ENCODE results near the gene EIF2D. TPM values are rescaled to one million over a fixed set of nuclear protein-coding genes. Genes with fewer than 3 reads are reported as not detected.

Gene EIF2D
- polyA plus RNA-seq, 3 donors: 16.4 to 31.6 (median 16.8) TPM

GRCh38 chr1:206606867-206607266 lies 5.4 kb downstream of the EIF2D start:
- no peaks in the 10 kb centered on the region for H3K27me3 Mint-ChIP-seq (ENCODE audit: low read depth in 3 of 3)
- no peak overlapping the region for H3K4me2 ChIP-seq (replicated peaks; ENCODE audit: extremely low read depth, low read length, poor library complexity, severe bottlenecking)
- TF ChIP-seq CTCF (IDR thresholded peaks at IDR 0.05): peak; percentile 7
- no peak overlapping the region for H3K27ac Mint-ChIP-seq
- H3K27me3 ChIP-seq (ENCODE audit: control insufficient read depth in 2 of 2, insufficient read depth in 2 of 2, low read length in 2 of 2): no peaks in the 10 kb centered on the region
- H3K4me3 ChIP-seq (replicated peaks in 1 of 3; ENCODE audit: low read depth in 2 of 3, low read length in 3 of 3): no peak overlapping the region
- no CpG with 5 or more reads among the region's 3 CpGs for WGBS (ENCODE audit: insufficient coverage)
- H3K4me3 Mint-ChIP-seq: no peak overlapping the region
- no peak for DNase-seq
- H3K36me3 ChIP-seq (replicated peaks in 1 of 2; ENCODE audit: control insufficient read depth in 1 of 2, insufficient read depth in 2 of 2, low read length in 2 of 2): peaks cover 38 to 67% of the 10 kb centered on the region in 2 donors
- H3K27ac ChIP-seq (ENCODE audit: low read depth in 1 of 2, low read length in 2 of 2): no peak overlapping the region
- H3K4me1 ChIP-seq (ENCODE audit: control insufficient read depth in 1 of 2, insufficient read depth in 2 of 2, low read length in 2 of 2): peaks cover 6 to 7% of the 10 kb centered on the region in 2 donors
- peaks cover 7% of the 10 kb centered on the region for H3K4me1 Mint-ChIP-seq
- H3K79me2 ChIP-seq (ENCODE audit: insufficient read depth, low read length): no peaks in the 10 kb centered on the region
- no peaks in the 10 kb centered on the region for H3K9me3 ChIP-seq (replicated peaks in 1 of 2; ENCODE audit: control insufficient read depth in 1 of 2, insufficient read depth in 1 of 2, low read length in 2 of 2)
- no peaks in the 10 kb centered on the region for H4K20me1 ChIP-seq (ENCODE audit: insufficient read depth, low read length)
- no peak overlapping the region for H2AFZ ChIP-seq (ENCODE audit: insufficient read depth, low read depth, low read length, poor library complexity, severe bottlenecking)
- peaks cover 55 to 64% of the 10 kb centered on the region in 2 donors for H3K36me3 Mint-ChIP-seq
- intact Hi-C loops (cut with micrococcal nuclease): no loop called here
- peaks cover 0 to 3% (median 0%) of the 10 kb centered on the region in 7 donors for H3K9me3 Mint-ChIP-seq
- no peak overlapping the region for H3K9ac ChIP-seq (ENCODE audit: insufficient read depth, low read length, poor library complexity, severe bottlenecking)

GRCh38 chr1:206604861-206605260 lies 7.4 kb downstream of the EIF2D start:
- H3K4me2 ChIP-seq (replicated peaks; ENCODE audit: extremely low read depth, low read length, poor library complexity, severe bottlenecking): no peak overlapping the region
- H3K27me3 ChIP-seq (ENCODE audit: control insufficient read depth in 2 of 2, insufficient read depth in 2 of 2, low read length in 2 of 2): no peaks in the 10 kb centered on the region
- Mint-ChIP-seq H3K4me3 (no peak overlapping the region), H3K36me3 (peaks cover 66 to 71% of the 10 kb centered on the region in 2 donors), H3K4me1 (no peaks in the 10 kb centered on the region), H3K27me3 (ENCODE audit: low read depth in 3 of 3) (no peaks in the 10 kb centered on the region), H3K27ac (peak overlapping the region in 2 of 7 donors; percentile 19 to 49), H3K9me3 (no peaks in the 10 kb centered on the region)
- H2AFZ ChIP-seq (ENCODE audit: insufficient read depth, low read depth, low read length, poor library complexity, severe bottlenecking): no peak overlapping the region
- no CpG with 5 or more reads among the region's 5 CpGs for WGBS (ENCODE audit: insufficient coverage)
- H3K79me2 ChIP-seq (ENCODE audit: insufficient read depth, low read length): no peaks in the 10 kb centered on the region
- no peak overlapping the region for H3K27ac ChIP-seq (ENCODE audit: low read depth in 1 of 2, low read length in 2 of 2)
- no peak overlapping the region for H3K4me3 ChIP-seq (replicated peaks in 1 of 3; ENCODE audit: low read depth in 2 of 3, low read length in 3 of 3)
- intact Hi-C loops (cut with micrococcal nuclease): no loop called here
- H3K9ac ChIP-seq (ENCODE audit: insufficient read depth, low read length, poor library complexity, severe bottlenecking): no peak overlapping the region
- no peak for DNase-seq
- TF ChIP-seq CTCF (IDR thresholded peaks at IDR 0.05): no peak
- no peaks in the 10 kb centered on the region for H3K9me3 ChIP-seq (replicated peaks in 1 of 2; ENCODE audit: control insufficient read depth in 1 of 2, insufficient read depth in 1 of 2, low read length in 2 of 2)
- no peaks in the 10 kb centered on the region for H3K4me1 ChIP-seq (ENCODE audit: control insufficient read depth in 1 of 2, insufficient read depth in 2 of 2, low read length in 2 of 2)
- H4K20me1 ChIP-seq (ENCODE audit: insufficient read depth, low read length): no peaks in the 10 kb centered on the region
- peaks cover 53 to 85% of the 10 kb centered on the region in 2 donors for H3K36me3 ChIP-seq (replicated peaks in 1 of 2; ENCODE audit: control insufficient read depth in 1 of 2, insufficient read depth in 2 of 2, low read length in 2 of 2)
